CD8-positive, alpha-beta memory T cell (primary cell): Measurements from ENCODE around the gene SMOC1. TPM values are rescaled to one million over a fixed set of nuclear protein-coding genes. Genes with fewer than 3 reads are reported as not detected.

Experiments
- CTCF ChIA-PET: fragments of 350-600 bp; sonication (Branson Sonifier 250); formaldehyde crosslinking; loops from one replicate; lab custom pipeline; 2021; ENCODE audit warnings: antibody characterized with exemption; lab: Charles Lee
- POLR2A ChIA-PET: fragments of 350-600 bp; sonication (Branson Sonifier 250); formaldehyde crosslinking; loops from one replicate; lab custom pipeline; 2021; ENCODE audit warnings: antibody characterized with exemption; lab: Charles Lee
- DNase-seq, 5 donors: peaks; one replicate each; pipeline versions ENCODE4 v3.0.0 to v3.0.0-alpha.2; 2020 to 2022; ENCODE audit warnings: mixed read lengths in 1 of 5
- H3K27ac ChIP-seq: one replicate; pipeline ENCODE4 v1.7.0; 2013; ENCODE audit warnings: low read depth, mild to moderate bottlenecking, low read length, moderate library complexity
- H3K27me3 ChIP-seq: 2 replicates; pipeline ENCODE4 v1.7.0; 2013; ENCODE audit warnings: low read length, mild to moderate bottlenecking; ENCODE audit not compliant: insufficient read depth, poor library complexity, severe bottlenecking
- H3K36me3 ChIP-seq: 2 replicates; pipeline ENCODE4 v1.7.0; 2013; ENCODE audit warnings: mild to moderate bottlenecking, low read length, moderate library complexity; ENCODE audit not compliant: insufficient read depth
- H3K4me1 ChIP-seq: 2 replicates; pipeline ENCODE4 v1.7.0; 2013; ENCODE audit warnings: mild to moderate bottlenecking, low read length, moderate library complexity; ENCODE audit not compliant: insufficient read depth
- H3K4me3 ChIP-seq: 2 replicates; pipeline ENCODE4 v1.7.0; 2013; ENCODE audit warnings: mild to moderate bottlenecking, low read length
- H3K9me3 ChIP-seq: 2 replicates; pipeline ENCODE4 v1.7.0; 2013; ENCODE audit warnings: mild to moderate bottlenecking, low read length
- H3K27ac Mint-ChIP-seq, 8 donors: one replicate each; pipeline ENCODE4 v1.8.0; 2020 to 2021; ENCODE audit warnings: mixed read lengths in 8 of 8, mild to moderate bottlenecking in 6 of 8, inconsistent platforms in 3 of 8, moderate library complexity in 3 of 8
- H3K27me3 Mint-ChIP-seq, 2 donors: one replicate each; pipeline ENCODE4 v1.8.0; 2020 to 2021; ENCODE audit warnings: mixed read lengths in 2 of 2, mild to moderate bottlenecking in 1 of 2, moderate library complexity in 1 of 2
- H3K36me3 Mint-ChIP-seq, 3 donors: one replicate each; pipeline ENCODE4 v1.8.0; 2020 to 2021; ENCODE audit warnings: mixed read lengths in 3 of 3, inconsistent platforms in 1 of 3, mild to moderate bottlenecking in 1 of 3
- H3K4me1 Mint-ChIP-seq, 3 donors: one replicate each; pipeline ENCODE4 v1.8.0; 2020 to 2021; ENCODE audit warnings: mixed read lengths in 3 of 3, inconsistent platforms in 1 of 3, mild to moderate bottlenecking in 1 of 3
- H3K4me3 Mint-ChIP-seq, 7 donors: one replicate each; pipeline ENCODE4 v1.8.0; 2020 to 2021; ENCODE audit warnings: mixed read lengths in 7 of 7, mild to moderate bottlenecking in 6 of 7, moderate library complexity in 4 of 7, inconsistent platforms in 2 of 7
- H3K9me3 Mint-ChIP-seq, 5 donors: one replicate each; pipeline ENCODE4 v1.8.0; 2020 to 2022; ENCODE audit warnings: mixed read lengths in 5 of 5, mild to moderate bottlenecking in 3 of 5, moderate library complexity in 2 of 5, inconsistent platforms in 1 of 5
- polyA plus RNA-seq: library from polyadenylated mRNA; unstranded; fragments of 300-500 nt; fragmentation: Illumina TruSeq; gene quantifications from one replicate; pipeline ENCODE4 v1.2.3, GENCODE V29; 2021
- total RNA-seq, 2 experiments: library from RNA; stranded (reverse); gene quantifications; one replicate each; pipeline ENCODE4 v1.2.3, GENCODE V29; 2021

Gene SMOC1
- total and polyA plus RNA-seq, 3 experiments from 2014 or later, result not detected

GRCh38 chr14:69955855-69956845, 76.9 kb downstream of the SMOC1 start:
- H3K36me3 ChIP-seq, result no peaks in the 10 kb centered on the region
- H3K27ac Mint-ChIP-seq, result no peak overlapping the region
- CTCF ChIA-PET, result interaction anchor here (1.4 kb wide), 1 partner anchor 9 kb away, joined by 3 read pairs; no protein-coding TSS in a partner anchor
- no peaks in the 10 kb centered on the region for H3K9me3 ChIP-seq
- H3K4me3 ChIP-seq, result no peak overlapping the region
- no peak overlapping the region for H3K27ac ChIP-seq
- DNase-seq, result no peak
- POLR2A ChIA-PET, result no interaction called here
- H3K27me3 ChIP-seq, result no peaks in the 10 kb centered on the region
- H3K9me3 Mint-ChIP-seq, result peaks cover 0 to 3% (median 0%) of the 10 kb centered on the region in 5 donors
- peaks cover 4 to 25% of the 10 kb centered on the region in 2 donors for H3K27me3 Mint-ChIP-seq
- H3K4me1 Mint-ChIP-seq, result no peaks in the 10 kb centered on the region
- no peaks in the 10 kb centered on the region for H3K36me3 Mint-ChIP-seq
- no peaks in the 10 kb centered on the region for H3K4me1 ChIP-seq
- H3K4me3 Mint-ChIP-seq, result no peak overlapping the region

GRCh38 chr14:69956970-69957369, 77.8 kb downstream of the SMOC1 start:
- Mint-ChIP-seq H3K36me3 (no peaks in the 10 kb centered on the region), H3K4me1 (no peaks in the 10 kb centered on the region), H3K9me3 (no peaks in the 10 kb centered on the region), H3K27me3 (peaks cover 4 to 25% of the 10 kb centered on the region in 2 donors), H3K27ac (peak overlapping the region in 1 of 8 donors; percentile 22), H3K4me3 (no peak overlapping the region)
- Histone ChIP-seq H3K4me3 (no peak overlapping the region), H3K36me3 (no peaks in the 10 kb centered on the region), H3K27ac (no peak overlapping the region), H3K4me1 (no peaks in the 10 kb centered on the region), H3K27me3 (no peaks in the 10 kb centered on the region), H3K9me3 (no peaks in the 10 kb centered on the region)
- DNase-seq, result no peak
- POLR2A ChIA-PET, result no interaction called here
- CTCF ChIA-PET, result interaction anchor here (1.4 kb wide), 1 partner anchor 9 kb away, joined by 3 read pairs; no protein-coding TSS in a partner anchor

GRCh38 chr14:69957986-69958385, 78.8 kb downstream of the SMOC1 start:
- Mint-ChIP-seq H3K36me3 (no peaks in the 10 kb centered on the region), H3K27me3 (peaks cover 7 to 20% of the 10 kb centered on the region in 2 donors), H3K4me3 (no peak overlapping the region), H3K4me1 (no peaks in the 10 kb centered on the region), H3K27ac (no peak overlapping the region), H3K9me3 (no peaks in the 10 kb centered on the region)
- no peak for DNase-seq
- Histone ChIP-seq H3K36me3 (no peaks in the 10 kb centered on the region), H3K9me3 (no peaks in the 10 kb centered on the region), H3K4me1 (no peaks in the 10 kb centered on the region), H3K27ac (no peak overlapping the region), H3K4me3 (no peak overlapping the region), H3K27me3 (no peaks in the 10 kb centered on the region)
- ChIA-PET POLR2A (no interaction called here), CTCF (interaction anchor here (1.4 kb wide), 1 partner anchor 10 kb away, joined by 3 read pairs; no protein-coding TSS in a partner anchor)

- Histone ChIP-seq H3K36me3 (no peaks in the 10 kb centered on the region), H3K9me3 (no peaks in the 10 kb centered on the region), H3K4me1 (no peaks in the 10 kb centered on the region), H3K27me3 (no peaks in the 10 kb centered on the region), H3K27ac (no peak overlapping the region), H3K4me3 (no peak overlapping the region)
- H3K4me1 Mint-ChIP-seq, result no peaks in the 10 kb centered on the region
- H3K36me3 Mint-ChIP-seq, result no peaks in the 10 kb centered on the region
- H3K27me3 Mint-ChIP-seq, result peaks cover 10 to 25% of the 10 kb centered on the region in 2 donors
- H3K4me3 Mint-ChIP-seq, result no peak overlapping the region
- no peaks in the 10 kb centered on the region for H3K9me3 Mint-ChIP-seq
- H3K27ac Mint-ChIP-seq, result no peak overlapping the region
- ChIA-PET CTCF (no interaction called here), POLR2A (no interaction called here)
- no peak for DNase-seq
These were observed 79.9 kb downstream of the SMOC1 start for GRCh38 chr14:69959136-69959535.

- DNase-seq, result no peak
- POLR2A ChIA-PET, result no interaction called here
- Mint-ChIP-seq H3K36me3 (no peaks in the 10 kb centered on the region), H3K27me3 (peaks cover 8 to 19% of the 10 kb centered on the region in 2 donors), H3K4me1 (no peaks in the 10 kb centered on the region), H3K27ac (no peak overlapping the region), H3K4me3 (no peak overlapping the region), H3K9me3 (no peaks in the 10 kb centered on the region)
- Histone ChIP-seq H3K4me1 (no peaks in the 10 kb centered on the region), H3K4me3 (no peak overlapping the region), H3K9me3 (no peaks in the 10 kb centered on the region), H3K27me3 (no peaks in the 10 kb centered on the region), H3K36me3 (no peaks in the 10 kb centered on the region), H3K27ac (no peak overlapping the region)
- CTCF ChIA-PET, result no interaction called here
These were observed 81.1 kb downstream of the SMOC1 start for GRCh38 chr14:69960296-69960695.

GRCh38 chr14:69963966-69964365, 84.8 kb downstream of the SMOC1 start:
- CTCF ChIA-PET, result no interaction called here
- H3K9me3 ChIP-seq, result no peaks in the 10 kb centered on the region
- H3K27me3 ChIP-seq, result no peaks in the 10 kb centered on the region
- no peak overlapping the region for H3K4me3 ChIP-seq
- Mint-ChIP-seq H3K4me1 (no peaks in the 10 kb centered on the region), H3K36me3 (no peaks in the 10 kb centered on the region), H3K27me3 (peaks cover 6 to 27% of the 10 kb centered on the region in 2 donors), H3K9me3 (no peaks in the 10 kb centered on the region), H3K27ac (no peak overlapping the region), H3K4me3 (no peak overlapping the region)
- no peaks in the 10 kb centered on the region for H3K36me3 ChIP-seq
- POLR2A ChIA-PET, result no interaction called here
- H3K4me1 ChIP-seq, result no peaks in the 10 kb centered on the region
- H3K27ac ChIP-seq, result no peak overlapping the region
- no peak for DNase-seq

- H3K4me3 Mint-ChIP-seq, result no peak overlapping the region
- H3K9me3 Mint-ChIP-seq, result no peaks in the 10 kb centered on the region
- H3K27ac Mint-ChIP-seq, result no peak overlapping the region
- POLR2A ChIA-PET, result no interaction called here
- CTCF ChIA-PET, result no interaction called here
- no peaks in the 10 kb centered on the region for H3K36me3 ChIP-seq
- no peak for DNase-seq
- H3K36me3 Mint-ChIP-seq, result no peaks in the 10 kb centered on the region
- H3K27me3 ChIP-seq, result no peaks in the 10 kb centered on the region
- H3K9me3 ChIP-seq, result no peaks in the 10 kb centered on the region
- peaks cover 8 to 27% of the 10 kb centered on the region in 2 donors for H3K27me3 Mint-ChIP-seq
- no peaks in the 10 kb centered on the region for H3K4me1 Mint-ChIP-seq
- H3K4me3 ChIP-seq, result no peak overlapping the region
- no peak overlapping the region for H3K27ac ChIP-seq
- H3K4me1 ChIP-seq, result no peaks in the 10 kb centered on the region
These were observed 85.6 kb downstream of the SMOC1 start for GRCh38 chr14:69964841-69965240.

GRCh38 chr14:69968132-69968531, 88.9 kb downstream of the SMOC1 start:
- ChIA-PET CTCF (no interaction called here), POLR2A (no interaction called here)
- no peaks in the 10 kb centered on the region for H3K9me3 Mint-ChIP-seq
- H3K4me3 Mint-ChIP-seq, result no peak overlapping the region
- H3K9me3 ChIP-seq, result no peaks in the 10 kb centered on the region
- peaks cover 6 to 24% of the 10 kb centered on the region in 2 donors for H3K27me3 Mint-ChIP-seq
- H3K4me1 ChIP-seq, result no peaks in the 10 kb centered on the region
- DNase-seq, result no peak
- H3K36me3 Mint-ChIP-seq, result no peaks in the 10 kb centered on the region
- no peak overlapping the region for H3K4me3 ChIP-seq
- no peaks in the 10 kb centered on the region for H3K36me3 ChIP-seq
- no peak overlapping the region for H3K27ac Mint-ChIP-seq
- no peak overlapping the region for H3K27ac ChIP-seq
- no peaks in the 10 kb centered on the region for H3K27me3 ChIP-seq
- H3K4me1 Mint-ChIP-seq, result no peaks in the 10 kb centered on the region
